ENCODE measurements around the gene MAP3K3.

MAP3K3 gene

DNA sequence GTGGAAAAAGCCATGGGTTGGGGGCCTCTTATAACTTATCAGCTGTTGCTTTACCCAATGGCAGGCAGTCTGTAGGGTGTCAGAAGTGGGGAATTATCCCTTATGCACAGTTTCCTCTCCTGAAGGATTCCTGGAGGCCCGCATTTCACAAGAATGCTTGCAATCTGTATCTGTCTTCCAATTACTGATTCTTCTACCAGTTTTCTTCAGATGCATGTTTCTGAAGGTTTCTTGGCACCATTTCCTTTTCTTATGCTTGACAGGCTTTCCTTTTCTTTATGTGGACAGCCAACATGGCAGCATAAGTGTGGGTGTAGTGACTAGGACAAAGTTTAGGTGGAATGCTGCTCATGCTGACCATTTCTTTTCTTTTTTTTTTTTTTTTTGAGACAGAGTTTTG lies 36.1 kb downstream of the MAP3K3 start:
- DNase-seq = no peak

GRCh38 chr17:63659850-63660249 lies 37.6 kb downstream of the MAP3K3 start:
- no peak for DNase-seq

GRCh38 chr17:63665527-63666214 lies 43.5 kb downstream of the MAP3K3 start:
- no peak for DNase-seq

DNA sequence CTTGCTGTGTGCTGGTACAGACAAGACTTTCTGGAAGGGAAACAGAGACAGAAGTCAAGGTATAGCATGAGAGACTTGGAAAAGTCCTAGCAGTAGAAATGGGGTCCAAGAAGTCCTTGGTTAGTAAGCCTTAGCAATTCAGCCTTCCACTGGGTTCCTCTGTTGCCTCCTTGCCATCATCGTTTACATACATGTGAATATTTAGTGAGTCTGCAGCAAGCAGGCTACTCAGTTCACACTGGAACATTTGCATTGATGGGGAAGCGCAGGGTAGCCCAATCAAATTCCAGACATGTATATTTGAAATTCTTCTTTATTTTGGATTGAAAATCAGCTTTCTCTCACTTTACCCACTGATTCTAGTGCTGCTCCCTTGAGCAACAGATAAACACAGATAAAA lies 50.6 kb downstream of the MAP3K3 start:
- DNase-seq = no peak

- DNase-seq = no peak
Measured at GRCh38 chr17:63675231-63675606, 53.0 kb downstream of the MAP3K3 start.

- DNase-seq = no peak
Measured at GRCh38 chr17:63675607-63676546, 53.7 kb downstream of the MAP3K3 start.

DNA sequence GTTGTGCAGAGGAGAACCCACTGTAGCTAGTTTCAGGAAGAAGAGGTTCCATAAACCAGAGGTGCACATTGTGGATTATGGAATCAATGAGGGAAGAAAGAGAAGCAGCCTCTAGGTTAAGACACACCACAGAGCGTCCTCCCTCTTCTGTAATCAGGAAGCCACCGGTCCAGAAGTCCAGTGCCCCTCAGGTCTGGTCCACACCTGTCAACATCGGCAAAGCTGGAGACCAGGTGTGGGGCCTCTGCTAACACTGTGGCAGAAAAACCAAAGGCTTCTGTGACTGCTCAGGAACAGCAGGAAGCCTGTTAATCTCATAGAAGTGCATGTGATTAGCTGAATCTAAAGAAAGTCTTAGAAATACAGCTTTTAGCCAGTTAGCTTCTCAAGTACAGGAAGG lies 54.4 kb downstream of the MAP3K3 start:
- no peak for DNase-seq

GRCh38 chr17:63679214-63679613 lies 57.0 kb downstream of the MAP3K3 start:
- DNase-seq = no peak

GRCh38 chr17:63680700-63681099 lies 58.5 kb downstream of the MAP3K3 start:
- no peak for DNase-seq

- DNase-seq = no peak
Measured at GRCh38 chr17:63681530-63681929, 59.3 kb downstream of the MAP3K3 start.

DNA sequence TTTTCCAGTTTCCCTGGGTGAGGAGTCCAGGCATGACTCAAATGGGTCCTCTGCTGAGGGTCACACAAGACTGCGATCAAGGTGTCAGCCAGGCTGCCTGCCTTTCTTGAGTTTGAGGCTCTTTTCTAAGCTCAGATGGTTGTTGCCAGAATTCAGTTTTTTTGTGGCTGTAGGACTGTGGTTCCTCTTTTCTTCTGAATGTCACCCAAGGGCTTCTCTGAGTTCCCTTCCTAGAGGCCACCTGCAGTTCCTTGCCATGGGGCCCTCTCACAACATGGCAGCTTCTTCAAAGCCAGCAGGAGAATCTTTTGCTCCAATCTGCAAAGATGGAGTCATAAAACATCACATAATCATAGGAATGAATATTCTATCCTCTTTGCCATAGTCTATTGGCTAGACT lies 60.2 kb downstream of the MAP3K3 start:
- DNase-seq = no peak

- DNase-seq = no peak
Measured at GRCh38 chr17:63682981-63683380, 60.8 kb downstream of the MAP3K3 start.

DNA sequence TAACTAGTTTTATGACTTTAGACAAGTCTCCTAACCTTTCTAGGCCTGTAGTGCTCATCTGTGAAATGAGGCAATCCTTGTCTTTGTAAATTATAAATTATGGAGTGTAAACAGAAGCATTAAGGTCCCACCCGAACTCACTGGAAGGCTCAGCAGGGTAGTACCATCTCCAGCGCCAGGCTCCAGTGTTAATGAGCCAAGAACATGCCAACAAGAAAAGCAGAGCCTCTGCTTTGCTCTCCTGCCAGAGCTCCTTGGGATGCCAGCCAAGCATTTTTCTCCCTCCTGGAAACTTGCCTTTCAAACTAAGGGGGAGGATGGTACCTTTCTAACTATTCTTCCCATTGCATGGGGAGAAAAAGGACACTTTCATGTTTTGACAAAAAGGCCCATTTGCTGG lies 62.8 kb downstream of the MAP3K3 start:
- DNase-seq = peak; percentile 25

GRCh38 chr17:63685578-63685977 lies 63.4 kb downstream of the MAP3K3 start:
- no peak for DNase-seq

DNA sequence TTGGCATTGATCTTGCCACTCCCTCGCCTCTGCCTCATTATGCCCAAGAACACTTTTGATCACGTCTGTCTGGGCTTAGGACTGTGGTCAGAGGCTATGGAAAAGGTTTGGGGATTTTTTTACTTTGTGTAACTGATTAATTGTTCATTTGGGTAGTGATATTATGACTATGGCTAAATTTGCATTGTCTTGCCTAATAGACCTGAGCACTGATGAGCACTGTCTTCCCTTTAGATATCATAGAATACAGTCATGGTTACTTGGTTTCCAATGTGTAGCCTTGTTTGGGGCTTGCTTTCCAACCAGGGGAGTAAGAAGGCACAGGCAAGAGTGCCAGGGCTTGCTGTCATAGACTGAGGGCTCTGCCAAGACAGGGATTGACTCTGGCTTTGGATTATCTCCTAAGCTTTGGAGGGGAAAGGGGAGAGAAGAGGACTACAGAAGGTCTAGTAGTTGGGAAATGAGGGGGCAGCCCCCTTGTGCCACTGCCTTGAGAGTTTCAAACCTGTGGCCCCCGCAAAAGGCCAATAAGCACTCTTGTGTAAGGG lies 64.0 kb downstream of the MAP3K3 start:
- DNase-seq = no peak

- DNase-seq = no peak
Measured at GRCh38 chr17:63688396-63689020, 66.3 kb downstream of the MAP3K3 start.

DNA sequence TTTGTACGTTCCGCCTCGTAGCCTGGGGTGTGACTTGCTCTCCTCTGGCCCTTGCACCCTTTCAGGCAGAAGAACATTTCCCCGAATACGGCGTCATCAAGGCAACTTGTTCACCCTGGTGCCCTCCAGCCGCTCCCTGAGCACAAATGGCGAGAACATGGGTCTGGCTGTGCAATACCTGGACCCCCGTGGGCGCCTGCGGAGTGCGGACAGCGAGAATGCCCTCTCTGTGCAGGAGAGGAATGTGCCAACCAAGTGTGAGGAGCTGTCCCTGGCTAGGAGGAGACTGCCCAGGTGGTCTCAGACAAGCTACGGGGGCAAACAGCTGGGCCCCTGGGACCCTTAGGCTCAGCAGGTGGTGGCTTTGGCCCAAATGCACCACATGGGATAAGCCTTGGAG lies 67.3 kb downstream of the MAP3K3 start:
- no peak for DNase-seq

- DNase-seq = no peak
Measured at GRCh38 chr17:63692195-63692816, 70.1 kb downstream of the MAP3K3 start.

- no peak for DNase-seq
Measured at GRCh38 chr17:63693411-63694113, 71.3 kb downstream of the MAP3K3 start.

GRCh38 chr17:63694229-63694949 lies 72.2 kb downstream of the MAP3K3 start:
- DNase-seq = no peak

DNA sequence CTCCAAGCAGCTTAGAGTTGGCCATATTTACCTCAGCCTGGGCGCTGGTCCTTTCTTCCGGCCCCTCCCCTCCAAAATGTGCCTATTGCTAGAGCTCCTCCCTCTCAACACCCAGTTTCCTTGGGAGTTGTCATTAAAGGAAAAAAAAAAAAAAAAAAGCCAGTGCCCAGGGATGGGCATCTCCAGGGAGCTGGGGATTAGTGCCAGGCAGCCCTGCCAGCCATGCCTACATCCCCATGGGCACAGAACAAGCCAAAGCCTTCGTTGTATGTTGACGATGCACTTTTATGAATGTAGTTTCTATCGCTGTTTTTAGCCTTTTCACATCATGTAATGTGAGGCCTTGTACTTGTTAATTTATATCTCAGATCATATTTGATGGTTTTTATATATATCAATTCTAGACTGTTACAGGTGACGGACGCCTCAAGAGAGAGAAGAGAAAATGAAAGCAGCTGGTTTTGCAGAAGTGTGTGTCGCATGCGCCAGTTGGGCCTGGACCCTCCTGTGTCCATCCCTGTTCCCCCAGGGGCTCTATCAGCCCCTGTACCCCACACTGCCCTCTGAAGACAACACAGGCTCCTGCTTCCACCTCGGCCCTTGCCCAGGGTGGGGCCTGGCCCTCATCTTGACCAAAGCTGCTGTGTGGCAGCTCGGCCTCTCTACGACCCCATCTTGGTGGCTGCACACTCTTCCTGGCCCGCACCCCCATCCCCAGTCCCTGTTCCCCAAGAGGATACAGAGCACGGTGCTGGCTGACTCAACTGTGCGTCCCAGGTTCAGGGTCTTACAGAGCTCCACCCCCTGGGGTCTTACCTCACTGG lies 72.9 kb downstream of the MAP3K3 start:
- no peak for DNase-seq

Data from DMS79 (cell line).